ENCODE measurements around the gene WDFY2. TPM values are rescaled to one million over a fixed set of nuclear protein-coding genes. Genes with fewer than 3 reads are reported as not detected.
A peak's percentile ranks its signal among the peaks of the same experiment; 100 is the strongest.
"Not testable (repeated sequence)": the region's sequence is repeated elsewhere in the genome, so short reads cannot be mapped to it uniquely, and the experiment has no call there.

WDFY2 gene
- total RNA-seq, 1 donor = 10.2 TPM

GRCh38 chr13:51564671-51565070, 19.6 kb upstream of the WDFY2 start:
- TF ChIP-seq, protein P1, sequence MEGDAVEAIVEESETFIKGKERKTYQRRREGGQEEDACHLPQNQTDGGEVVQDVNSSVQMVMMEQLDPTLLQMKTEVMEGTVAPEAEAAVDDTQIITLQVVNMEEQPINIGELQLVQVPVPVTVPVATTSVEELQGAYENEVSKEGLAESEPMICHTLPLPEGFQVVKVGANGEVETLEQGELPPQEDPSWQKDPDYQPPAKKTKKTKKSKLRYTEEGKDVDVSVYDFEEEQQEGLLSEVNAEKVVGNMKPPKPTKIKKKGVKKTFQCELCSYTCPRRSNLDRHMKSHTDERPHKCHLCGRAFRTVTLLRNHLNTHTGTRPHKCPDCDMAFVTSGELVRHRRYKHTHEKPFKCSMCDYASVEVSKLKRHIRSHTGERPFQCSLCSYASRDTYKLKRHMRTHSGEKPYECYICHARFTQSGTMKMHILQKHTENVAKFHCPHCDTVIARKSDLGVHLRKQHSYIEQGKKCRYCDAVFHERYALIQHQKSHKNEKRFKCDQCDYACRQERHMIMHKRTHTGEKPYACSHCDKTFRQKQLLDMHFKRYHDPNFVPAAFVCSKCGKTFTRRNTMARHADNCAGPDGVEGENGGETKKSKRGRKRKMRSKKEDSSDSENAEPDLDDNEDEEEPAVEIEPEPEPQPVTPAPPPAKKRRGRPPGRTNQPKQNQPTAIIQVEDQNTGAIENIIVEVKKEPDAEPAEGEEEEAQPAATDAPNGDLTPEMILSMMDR (IDR thresholded peaks at IDR 0.05; ENCODE audit: insufficient read depth, low read length) = no peak
- H3K4me3 ChIP-seq (ENCODE audit: low read depth, low read length) = no peak overlapping the region
- DNase-seq (ENCODE audit: low read depth) = no peak

DNA sequence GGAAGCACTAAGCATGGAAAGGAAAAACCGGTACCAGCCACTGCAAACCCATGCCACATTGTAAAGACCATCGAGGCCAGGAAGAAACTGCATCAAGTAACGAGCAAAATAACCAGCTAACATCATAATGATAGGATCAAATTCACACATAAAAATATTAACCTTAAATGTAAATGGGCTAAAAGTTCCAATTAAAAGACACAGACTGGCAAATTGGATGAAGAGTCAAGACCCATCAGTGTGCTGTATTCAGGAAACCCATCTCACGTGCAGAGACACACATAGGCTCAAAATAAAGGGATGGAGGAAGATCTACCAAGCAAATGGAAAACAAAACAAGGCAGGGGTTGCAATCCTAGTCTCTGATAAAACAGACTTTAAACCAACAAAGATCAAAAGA, 15.3 kb upstream of the WDFY2 start:
- DNase-seq (ENCODE audit: low read depth); H3K4me3 ChIP-seq (ENCODE audit: low read depth, low read length): not testable (repeated sequence)

DNA sequence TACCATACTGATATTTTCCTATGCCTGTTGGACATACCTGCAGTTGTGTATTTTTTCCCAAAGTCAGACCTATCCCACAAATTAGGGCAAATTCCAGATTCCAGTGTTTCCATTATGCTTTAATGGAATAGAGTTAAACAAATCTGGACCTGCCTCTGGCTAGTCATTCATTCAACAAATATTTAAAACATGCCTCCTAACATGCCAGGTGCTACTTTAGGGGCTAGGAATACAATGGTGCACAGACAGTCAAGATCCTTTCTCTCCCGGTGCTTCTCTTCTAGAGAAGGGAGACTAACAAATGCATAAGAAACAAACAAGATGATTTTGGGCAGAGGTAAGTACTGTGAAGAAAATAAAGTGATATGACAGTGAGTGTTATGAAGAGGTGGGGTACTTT, 7.5 kb upstream of the WDFY2 start:
- DNase-seq (ENCODE audit: low read depth) = no peak
- TF ChIP-seq, protein P1 (IDR thresholded peaks at IDR 0.05; ENCODE audit: insufficient read depth, low read length) = no peak
- no peak overlapping the region for H3K4me3 ChIP-seq (ENCODE audit: low read depth, low read length)

DNA sequence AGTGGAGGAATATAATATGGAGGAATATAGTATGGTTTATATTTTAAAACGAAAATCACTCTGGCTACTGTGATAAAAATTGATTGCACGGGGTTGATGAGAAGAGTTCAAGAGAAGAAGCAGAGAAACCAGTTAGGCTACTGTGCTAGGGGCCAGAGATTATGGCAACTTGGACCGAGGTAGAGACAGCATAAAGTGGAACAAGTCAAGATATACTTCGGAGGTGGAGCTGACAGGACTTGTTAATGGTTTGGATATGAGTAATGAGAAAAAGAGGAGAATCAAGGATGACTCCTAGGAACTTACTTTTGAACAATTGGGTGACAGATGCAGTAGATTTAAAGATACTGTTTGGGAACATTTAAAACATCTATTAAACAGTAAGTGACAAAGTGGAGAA, 6.6 kb upstream of the WDFY2 start:
- TF ChIP-seq, protein P1 (IDR thresholded peaks at IDR 0.05; ENCODE audit: insufficient read depth, low read length) = no peak
- no peak for DNase-seq (ENCODE audit: low read depth)

DNA sequence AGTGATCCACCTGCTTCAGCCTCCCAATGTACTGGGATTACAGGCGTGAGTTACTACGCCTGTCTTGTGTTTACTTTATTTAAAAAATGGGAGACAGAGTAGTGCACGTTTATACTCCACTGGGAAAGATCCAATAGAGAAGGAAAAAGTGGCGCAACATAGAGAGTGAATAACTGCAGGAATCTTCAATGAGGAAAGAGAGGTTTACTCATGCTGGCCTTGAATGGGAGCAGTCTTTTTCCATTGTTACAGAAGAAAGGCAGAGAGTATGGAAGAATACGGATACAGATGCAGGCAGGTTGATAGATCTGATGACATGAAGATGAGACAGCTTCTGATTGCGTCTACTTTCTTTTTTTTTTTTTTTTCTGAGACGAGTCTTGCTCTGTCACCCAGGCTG, 4.6 kb upstream of the WDFY2 start:
- TF ChIP-seq, protein P1 (IDR thresholded peaks at IDR 0.05; ENCODE audit: insufficient read depth, low read length) = no peak
- no peak overlapping the region for H3K4me3 ChIP-seq (ENCODE audit: low read depth, low read length)
- DNase-seq (ENCODE audit: low read depth) = no peak

More for the DNA sequence above, 6.6 kb upstream of the WDFY2 start:
- no peak overlapping the region for H3K4me3 ChIP-seq (ENCODE audit: low read depth, low read length)

- DNase-seq (ENCODE audit: low read depth) = no peak
- TF ChIP-seq, protein P1 (IDR thresholded peaks at IDR 0.05; ENCODE audit: insufficient read depth, low read length) = no peak
- no peak overlapping the region for H3K4me3 ChIP-seq (ENCODE audit: low read depth, low read length)
These were observed 3.0 kb upstream of the WDFY2 start for GRCh38 chr13:51581148-51581820.

DNA sequence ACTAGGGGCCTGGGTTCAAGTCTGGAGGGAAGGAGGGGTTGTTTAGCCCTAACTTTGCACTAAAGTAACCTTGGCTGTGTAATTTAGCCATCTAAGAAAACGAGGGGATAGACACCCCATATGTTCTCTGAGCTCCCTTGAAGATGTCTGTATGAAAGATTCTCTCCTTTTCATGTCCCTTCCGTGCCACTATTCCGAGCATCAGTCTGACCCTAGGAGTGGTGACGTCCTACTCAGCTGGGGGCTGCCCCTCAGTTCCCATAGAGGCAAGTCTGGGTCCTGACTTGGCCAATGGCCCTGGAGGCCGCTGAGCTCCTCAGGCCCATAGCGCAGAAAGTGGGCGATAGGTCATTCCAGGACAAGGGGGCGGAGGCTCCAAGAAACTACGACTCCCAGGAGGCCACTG, 790 bp upstream of the WDFY2 start:
- DNase-seq (ENCODE audit: low read depth) = no peak
- TF ChIP-seq, protein P1 (IDR thresholded peaks at IDR 0.05; ENCODE audit: insufficient read depth, low read length) = no peak
- peak overlapping the region; percentile 65 for H3K4me3 ChIP-seq (ENCODE audit: low read depth, low read length)

All from fibroblast of the aortic adventitia (primary cell).